ENCODE measurements around the gene DRD5.

DRD5 gene

GRCh38 chr4:9820343-9820742 is 38.9 kb downstream of the DRD5 start:
- no peak for DNase-seq

GRCh38 chr4:9825049-9825448 is 43.6 kb downstream of the DRD5 start:
- peak; percentile 42 for DNase-seq

- DNase-seq: no peak
Observed at GRCh38 chr4:9826551-9826950, 45.1 kb downstream of the DRD5 start.

GRCh38 chr4:9832640-9833039 is 51.2 kb downstream of the DRD5 start:
- DNase-seq: no peak

GRCh38 chr4:9833421-9833820 is 52.0 kb downstream of the DRD5 start:
- DNase-seq: no peak

Measured in activated CD4-positive, alpha-beta T cell treated with anti-CD3 and anti-CD28 coated beads for 48 hours (primary cell).